ENCODE results near the gene KLK15. TPM values are rescaled to one million over a fixed set of nuclear protein-coding genes. Genes with fewer than 3 reads are reported as not detected.

Gene KLK15
- total and polyA plus RNA-seq, 2 of the 13 experiments (the other 11 are each of a cell fraction or from before 2014, with no cell fraction given), result not detected

DNA sequence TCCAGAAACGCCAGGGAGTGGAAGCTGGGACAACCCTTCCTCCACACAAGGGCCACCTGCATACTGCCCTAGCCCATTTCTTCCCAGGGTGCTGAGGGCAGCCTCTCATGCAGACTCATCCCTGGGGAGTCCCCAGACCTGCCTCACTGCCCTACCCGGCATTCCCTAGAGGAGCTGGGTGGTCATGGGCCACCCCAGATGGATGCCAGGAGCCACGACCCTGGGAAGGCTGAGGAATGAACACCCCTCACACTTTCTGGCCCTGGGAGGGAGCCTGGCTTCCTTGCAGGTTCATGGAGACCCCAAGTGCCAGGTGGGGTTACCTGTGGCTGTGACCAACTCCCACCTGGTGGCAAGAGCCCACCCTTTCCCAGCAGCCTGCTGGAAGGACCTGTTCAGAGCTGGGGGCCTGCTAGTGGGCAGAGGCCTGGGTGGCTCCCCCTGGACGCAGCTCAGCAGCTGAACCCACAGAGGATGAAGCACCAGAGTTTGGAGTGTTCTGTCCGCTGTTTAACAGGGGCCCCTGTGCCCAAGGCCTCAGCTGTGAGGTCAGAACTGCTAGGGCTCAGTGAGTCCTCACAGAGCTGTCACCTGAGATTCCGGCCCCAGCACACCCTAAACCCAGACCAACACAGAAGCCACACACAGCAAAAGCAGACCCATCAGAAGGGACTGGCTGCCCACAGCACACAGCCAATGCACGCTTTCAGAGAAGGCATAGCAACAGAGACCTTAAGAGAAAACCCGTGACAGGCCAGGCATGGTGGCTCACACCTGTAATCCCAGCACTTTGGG, 36.5 kb downstream of the KLK15 start:
- peaks cover 25 to 39% of the 10 kb centered on the region in 2 experiments for H3K36me3 ChIP-seq (replicated peaks in 1 of 2; ENCODE audit: control insufficient read depth in 1 of 2, insufficient read depth in 2 of 2, low read length in 2 of 2)
- H3K4me1 ChIP-seq (ENCODE audit: insufficient read depth, low read length), result peaks cover 25% of the 10 kb centered on the region
- WGBS (ENCODE audit: low lambda C conversion rate), result 97% methylated on average over 6 of the region's 8 CpGs
- no peaks in the 10 kb centered on the region for H3K27me3 ChIP-seq (ENCODE audit: control insufficient read depth in 1 of 2, insufficient read depth in 2 of 2, low read length in 2 of 2)
- peaks cover 38% of the 10 kb centered on the region for H4K20me1 ChIP-seq (ENCODE audit: insufficient read depth, low read length)
- intact Hi-C loops (cut with micrococcal nuclease; ENCODE audit: unreplicated experiment) (no loop called here), in situ Hi-C loops (cut with HindIII; ENCODE audit: extremely low pct_ligation_motif_present, low pct_unique_long_range_greater_than_20kb) (loop anchor here (25.0 kb wide), 1 partner anchor 435 kb away; the partner anchor contains the start of gene NAPSA)
- no peak for FAIRE-seq
- H3K4me2 ChIP-seq (ENCODE audit: low read depth, low read length), result no peak overlapping the region
- ATAC-seq, result no peak
- no peak overlapping the region for H3K9ac ChIP-seq (ENCODE audit: insufficient read depth, low read depth, low read length)
- H2AFZ ChIP-seq (ENCODE audit: low read length), result no peak overlapping the region
- no peaks in the 10 kb centered on the region for H3K9me3 ChIP-seq (ENCODE audit: low read length)
- ChIA-PET POLR2A (interaction anchor here (2.6 kb wide), 1 partner anchor 7 kb away, joined by 27 read pairs; no protein-coding TSS in a partner anchor), CTCF (ENCODE audit: low intra/inter-chr PET ratio, low total read pairs) (no interaction called here)
- no peak for DNase-seq (ENCODE audit: low spot score)
- peak; percentile 93 for TF ChIP-seq AGO2 (optimal IDR thresholded peaks at IDR 0.05; ENCODE audit: low read depth, low read length)
- TF ChIP-seq NFIB (CRISPR knock-in tag; IDR thresholded peaks at IDR 0.05; ENCODE audit: borderline replicate concordance), result no peak
- peak; percentile 55 for TF ChIP-seq POLR2G (IDR thresholded peaks at IDR 0.05; ENCODE audit: low read depth, low read length)
- no peak for TF ChIP-seq POLR2AphosphoS5 (IDR thresholded peaks at IDR 0.05; ENCODE audit: low read depth, low read length)
- TF ChIP-seq ZFP37 (CRISPR knock-in tag; IDR thresholded peaks at IDR 0.05; ENCODE audit: borderline replicate concordance), result no peak
- TF ChIP-seq RBM22 (optimal IDR thresholded peaks at IDR 0.05; ENCODE audit: low read length), result peak; percentile 91
- no peak for TF ChIP-seq PHF8 (CRISPR knock-in tag; IDR thresholded peaks at IDR 0.05)
- TF ChIP-seq, protein P1, sequence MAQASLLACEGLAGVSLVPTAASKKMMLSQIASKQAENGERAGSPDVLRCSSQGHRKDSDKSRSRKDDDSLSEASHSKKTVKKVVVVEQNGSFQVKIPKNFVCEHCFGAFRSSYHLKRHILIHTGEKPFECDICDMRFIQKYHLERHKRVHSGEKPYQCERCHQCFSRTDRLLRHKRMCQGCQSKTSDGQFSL (CRISPR knock-in tag; IDR thresholded peaks at IDR 0.05), result 0 out of 2 replicates have a peak, but pooled peaks have one; percentile 15
- no peak for TF ChIP-seq ZNF800 (CRISPR knock-in tag; IDR thresholded peaks at IDR 0.05)
- 0 out of 2 replicates have a peak, but pooled peaks have one; percentile 32 for TF ChIP-seq POLR2AphosphoS2 (IDR thresholded peaks at IDR 0.05; ENCODE audit: low read depth, low read length)
- peak in 1 of 2 experiments; percentile 54; a peak in 2 of 4 replicates for TF ChIP-seq POLR2A (IDR thresholded peaks at IDR 0.05; ENCODE audit: insufficient read depth in 1 of 2, low read depth in 2 of 2, low read length in 2 of 2)
- peaks cover 13% of the 10 kb centered on the region for H3K79me2 ChIP-seq (ENCODE audit: insufficient read depth, low read length)
- BruUV-seq (replicated peaks), result no TSS peak
- H3K4me3 ChIP-seq (replicated peaks in 1 of 3; ENCODE audit: insufficient read depth in 1 of 3, low read depth in 2 of 3, low read length in 3 of 3), result no peak overlapping the region
- no peak overlapping the region for H3K27ac ChIP-seq (ENCODE audit: extremely low read length, insufficient read depth, low read length)
